ENCODE data around the gene SLC22A14. TPM values are rescaled to one million over a fixed set of nuclear protein-coding genes. Genes with fewer than 3 reads are reported as not detected.

Gene SLC22A14
- total RNA-seq, 1 experiment from 2014 or later = not detected

DNA sequence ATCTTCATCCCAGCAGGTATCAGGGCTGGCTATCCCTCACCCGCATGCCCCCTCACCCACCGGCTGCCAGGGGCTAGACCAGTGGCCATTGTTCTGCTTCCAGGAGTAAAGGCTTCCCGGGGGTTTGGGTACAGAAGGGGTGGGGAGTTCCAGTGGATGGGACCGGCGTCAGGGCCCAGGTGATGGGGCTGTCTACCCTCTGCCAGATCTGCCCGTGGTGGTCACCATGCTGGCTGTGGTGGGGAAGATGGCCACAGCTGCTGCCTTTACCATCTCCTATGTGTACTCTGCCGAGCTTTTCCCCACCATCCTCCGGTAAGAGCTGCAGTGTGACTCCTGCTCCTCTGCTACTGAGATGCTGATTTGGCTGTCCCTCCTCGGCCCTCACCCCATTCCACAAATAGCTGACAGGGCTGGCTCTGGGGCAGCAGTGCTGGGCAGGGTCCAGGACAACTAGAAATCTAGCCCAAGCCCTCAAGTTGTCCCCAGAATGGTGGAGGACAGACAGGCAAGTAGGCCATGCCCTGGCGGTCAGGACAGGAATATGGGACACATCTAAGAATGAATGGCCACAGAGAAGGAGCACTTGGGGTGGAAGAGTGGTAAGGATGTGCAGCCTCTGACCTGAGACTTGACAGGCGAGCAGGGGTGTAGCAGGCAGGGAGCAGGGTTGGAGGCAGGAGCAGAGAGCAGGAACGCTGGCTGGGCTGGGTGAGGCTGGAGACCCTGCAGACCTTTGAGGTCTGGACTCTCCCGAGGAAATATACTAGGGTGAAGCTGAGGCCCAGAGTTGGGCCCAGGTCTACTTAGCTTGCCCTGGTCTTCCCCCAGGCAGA lies 5.8 kb upstream of the SLC22A14 start:
- Histone ChIP-seq H2BK15ac (ENCODE audit: low read depth, low read length) (no peak overlapping the region), H3K27me3 (ENCODE audit: insufficient read depth, low read length) (no peaks in the 10 kb centered on the region), H3K23ac (ENCODE audit: insufficient read length, low read depth, low read length) (no peak overlapping the region), H4K5ac (ENCODE audit: insufficient read length, low read depth, low read length) (no peak overlapping the region), H4K8ac (replicated peaks; ENCODE audit: insufficient read length, low read depth, low read length) (no peak overlapping the region), H3K18ac (ENCODE audit: insufficient read length, low read depth, low read length) (no peak overlapping the region), H3K14ac (ENCODE audit: insufficient read depth, low read length) (no peak overlapping the region; the same call in 1 of the 2 replicates), H3K79me1 (ENCODE audit: insufficient read depth, low read depth, low read length, poor library complexity, severe bottlenecking) (no peaks in the 10 kb centered on the region), H3K4ac (ENCODE audit: low read depth, low read length) (no peak overlapping the region), H4K91ac (ENCODE audit: insufficient read length, low read depth, low read length) (no peak overlapping the region), H2BK120ac (ENCODE audit: low read depth, low read length, poor library complexity, severe bottlenecking) (no peak overlapping the region), H2BK5ac (ENCODE audit: insufficient read length, low read length) (no peak overlapping the region), H3K23me2 (ENCODE audit: insufficient read length, low read depth, low read length, poor library complexity, severe bottlenecking) (no peaks in the 10 kb centered on the region), H3T11ph (ENCODE audit: low read length) (no peak overlapping the region), H3K9me3 (ENCODE audit: control insufficient read depth, low read depth, low read length) (no peaks in the 10 kb centered on the region), H4K20me1 (ENCODE audit: control insufficient read depth, insufficient read depth, insufficient read length) (no peaks in the 10 kb centered on the region), H3K79me2 (ENCODE audit: insufficient read depth, low read length) (no peaks in the 10 kb centered on the region), H3K56ac (ENCODE audit: insufficient read length, low read depth, low read length) (no peak overlapping the region), H3K4me1 (ENCODE audit: insufficient read depth, low read length) (no peaks in the 10 kb centered on the region), H3K4me2 (ENCODE audit: insufficient read depth, insufficient read length, low read length) (no peak overlapping the region), H3K9ac (ENCODE audit: extremely low read depth, insufficient read length, low read length) (no peak overlapping the region), H2BK12ac (ENCODE audit: insufficient read length, low read depth, low read length) (no peak overlapping the region), H3K27ac (ENCODE audit: insufficient read length, low read depth, low read length) (no peak overlapping the region), H2AK5ac (ENCODE audit: insufficient read length, low read length) (no peak overlapping the region), H2AFZ (ENCODE audit: low read length) (no peak overlapping the region), H2BK20ac (ENCODE audit: low read depth, low read length, poor library complexity, severe bottlenecking) (no peak overlapping the region)
- Mint-ChIP-seq H3K9me3 (no peaks in the 10 kb centered on the region), H3K4me1 (no peaks in the 10 kb centered on the region), H3K4me3 (no peak overlapping the region), H3K36me3 (ENCODE audit: insufficient read depth in 1 of 3, low read depth in 3 of 3) (0 out of 7 replicates have a peak, but pooled peaks cover 0 to 2% (median 0%) of the 10 kb centered on the region in 3 experiments), H3K27me3 (ENCODE audit: low read depth) (peaks cover 1% of the 10 kb centered on the region; the same call in 1 of the 2 replicates), H3K27ac (no peak overlapping the region)
- no CpG with 5 or more reads among the region's 13 CpGs for WGBS (ENCODE audit: extremely low coverage, insufficient read length, low lambda C conversion rate)
- DNase-seq = no peak
- TF ChIP-seq, protein P1, sequence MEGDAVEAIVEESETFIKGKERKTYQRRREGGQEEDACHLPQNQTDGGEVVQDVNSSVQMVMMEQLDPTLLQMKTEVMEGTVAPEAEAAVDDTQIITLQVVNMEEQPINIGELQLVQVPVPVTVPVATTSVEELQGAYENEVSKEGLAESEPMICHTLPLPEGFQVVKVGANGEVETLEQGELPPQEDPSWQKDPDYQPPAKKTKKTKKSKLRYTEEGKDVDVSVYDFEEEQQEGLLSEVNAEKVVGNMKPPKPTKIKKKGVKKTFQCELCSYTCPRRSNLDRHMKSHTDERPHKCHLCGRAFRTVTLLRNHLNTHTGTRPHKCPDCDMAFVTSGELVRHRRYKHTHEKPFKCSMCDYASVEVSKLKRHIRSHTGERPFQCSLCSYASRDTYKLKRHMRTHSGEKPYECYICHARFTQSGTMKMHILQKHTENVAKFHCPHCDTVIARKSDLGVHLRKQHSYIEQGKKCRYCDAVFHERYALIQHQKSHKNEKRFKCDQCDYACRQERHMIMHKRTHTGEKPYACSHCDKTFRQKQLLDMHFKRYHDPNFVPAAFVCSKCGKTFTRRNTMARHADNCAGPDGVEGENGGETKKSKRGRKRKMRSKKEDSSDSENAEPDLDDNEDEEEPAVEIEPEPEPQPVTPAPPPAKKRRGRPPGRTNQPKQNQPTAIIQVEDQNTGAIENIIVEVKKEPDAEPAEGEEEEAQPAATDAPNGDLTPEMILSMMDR (conservative IDR thresholded peaks at IDR 0.05) = no peak

All from H9 (cell line).